GM21786 (cell line): ENCODE measurements around the gene BMI1.
A peak's percentile ranks its signal among the peaks of the same experiment; 100 is the strongest.

Experiments
- ATAC-seq: cut with Tn5 transposase; IDR thresholded peaks from one replicate; pipeline ENCODE4 v1.9.1; 2021; ENCODE audit not compliant: unreplicated experiment

Gene BMI1

GRCh38 chr10:22366435-22366703 is 45.5 kb downstream of the BMI1 start:
- no peak for ATAC-seq

- no peak for ATAC-seq
These were observed 45.9 kb downstream of the BMI1 start for GRCh38 chr10:22366771-22367170.

- ATAC-seq = peak; percentile 53
These were observed 46.6 kb downstream of the BMI1 start for GRCh38 chr10:22367471-22367870.

GRCh38 chr10:22368402-22368801 is 47.5 kb downstream of the BMI1 start:
- no peak for ATAC-seq

GRCh38 chr10:22368981-22369380 is 48.1 kb downstream of the BMI1 start:
- no peak for ATAC-seq

- peak; percentile 39 for ATAC-seq
These were observed 48.7 kb downstream of the BMI1 start for GRCh38 chr10:22369434-22370072.

GRCh38 chr10:22370320-22370719 is 49.4 kb downstream of the BMI1 start:
- ATAC-seq = no peak

GRCh38 chr10:22372298-22372697 is 51.4 kb downstream of the BMI1 start:
- no peak for ATAC-seq

- ATAC-seq = no peak
These were observed 52.0 kb downstream of the BMI1 start for GRCh38 chr10:22372917-22373316.

- no peak for ATAC-seq
These were observed 53.7 kb downstream of the BMI1 start for GRCh38 chr10:22374489-22375126.

- ATAC-seq = peak; percentile 66
These were observed 58.2 kb downstream of the BMI1 start for GRCh38 chr10:22379059-22379458.
